ENCODE measurements around the gene AOPEP. TPM values are rescaled to one million over a fixed set of nuclear protein-coding genes. Genes with fewer than 3 reads are reported as not detected.
A peak's percentile ranks its signal among the peaks of the same experiment; 100 is the strongest.

Gene AOPEP
- total and polyA plus RNA-seq, 4 donors, result 29.0 to 121 (median 60.0) TPM

DNA sequence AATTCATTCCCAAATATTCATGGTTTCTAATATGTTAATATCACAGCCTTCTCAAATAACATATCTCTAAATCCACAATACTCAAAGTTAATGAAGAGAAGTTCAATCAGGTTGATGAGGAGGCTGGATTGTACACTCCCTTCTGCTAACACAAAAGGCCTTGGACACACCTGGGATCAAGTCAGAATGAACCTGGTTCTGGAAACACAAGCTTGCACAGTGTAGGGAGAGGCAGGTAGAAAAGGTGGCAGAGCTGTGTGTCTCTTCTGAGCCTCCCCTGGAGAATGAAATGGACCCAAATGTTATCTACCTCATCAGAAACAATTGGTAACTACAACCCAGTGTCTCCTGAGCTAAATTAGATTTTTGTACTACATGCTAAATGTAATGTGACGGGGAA, 46.5 kb upstream of the AOPEP start:
- TF ChIP-seq CTCF (IDR thresholded peaks at IDR 0.05; ENCODE audit: control extremely low read depth, extremely low read depth), result no peak
- no peaks in the 10 kb centered on the region for H3K9me3 ChIP-seq (ENCODE audit: control insufficient read depth in 4 of 4, insufficient read depth in 3 of 4, low read length in 3 of 4)
- H3K27me3 ChIP-seq (ENCODE audit: control insufficient read depth in 3 of 3, insufficient read depth in 3 of 3, low read length in 2 of 3), result no peaks in the 10 kb centered on the region
- H3K9ac ChIP-seq (ENCODE audit: insufficient read depth in 1 of 2, low read length in 2 of 2), result no peak overlapping the region
- DNase-seq (no peak), ATAC-seq (ENCODE audit: insufficient read depth, low FRiP score) (no peak)
- 96 to 100% methylated on average over 1 of the region's 1 CpG for WGBS, 2 donors
- H3K4me1 ChIP-seq (ENCODE audit: control insufficient read depth in 5 of 5, insufficient read depth in 5 of 5, low read length in 5 of 5), result peaks cover 0 to 33% (median 0%) of the 10 kb centered on the region in 5 donors
- H3K4me3 ChIP-seq, result no peak overlapping the region
- H3K36me3 ChIP-seq (ENCODE audit: control insufficient read depth in 4 of 4, insufficient read depth in 4 of 4, low read length in 4 of 4), result no peaks in the 10 kb centered on the region
- no peak overlapping the region for H3K27ac ChIP-seq (ENCODE audit: low read depth in 1 of 2, low read length in 1 of 2)

DNA sequence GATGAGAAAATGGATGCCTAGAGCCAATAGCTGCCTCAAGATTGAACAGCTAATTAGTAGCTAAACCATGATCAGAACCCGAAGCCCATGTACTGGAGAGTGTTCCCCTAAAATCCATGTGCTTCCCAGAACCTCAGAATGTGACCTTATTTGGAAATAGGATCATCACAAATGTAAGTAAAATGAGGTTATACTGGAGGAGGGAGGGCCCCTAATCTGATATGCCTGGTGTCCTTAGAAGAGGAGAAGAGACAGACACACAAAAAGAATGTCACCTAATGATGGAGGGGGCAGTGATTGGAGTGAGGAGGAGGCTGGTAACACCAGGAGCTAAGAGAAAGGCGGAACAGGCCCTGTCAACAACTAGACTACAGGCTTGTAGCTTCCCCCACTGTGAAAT, 45.9 kb upstream of the AOPEP start:
- DNase-seq, result no peak
- H3K9me3 ChIP-seq (ENCODE audit: control insufficient read depth in 4 of 4, insufficient read depth in 3 of 4, low read length in 3 of 4), result no peaks in the 10 kb centered on the region
- H3K4me1 ChIP-seq (ENCODE audit: control insufficient read depth in 5 of 5, insufficient read depth in 5 of 5, low read length in 5 of 5), result peaks cover 0 to 27% (median 0%) of the 10 kb centered on the region in 5 donors
- WGBS, 2 donors, result 82 to 90% methylated on average over 2 of the region's 2 CpGs
- no peak overlapping the region for H3K4me3 ChIP-seq
- no peak overlapping the region for H3K27ac ChIP-seq (ENCODE audit: low read depth in 1 of 2, low read length in 1 of 2)
- H3K36me3 ChIP-seq (ENCODE audit: control insufficient read depth in 4 of 4, insufficient read depth in 4 of 4, low read length in 4 of 4), result no peaks in the 10 kb centered on the region
- TF ChIP-seq CTCF (IDR thresholded peaks at IDR 0.05; ENCODE audit: control extremely low read depth, extremely low read depth), result no peak
- no peak for ATAC-seq (ENCODE audit: insufficient read depth, low FRiP score)
- H3K9ac ChIP-seq (ENCODE audit: insufficient read depth in 1 of 2, low read length in 2 of 2), result no peak overlapping the region
- no peaks in the 10 kb centered on the region for H3K27me3 ChIP-seq (ENCODE audit: control insufficient read depth in 3 of 3, insufficient read depth in 3 of 3, low read length in 2 of 3)

- TF ChIP-seq CTCF (IDR thresholded peaks at IDR 0.05; ENCODE audit: control extremely low read depth, extremely low read depth), result peak; percentile 66
- ATAC-seq (ENCODE audit: insufficient read depth, low FRiP score), result peak; percentile 97
- peaks cover 0 to 24% (median 0%) of the 10 kb centered on the region in 5 donors for H3K4me1 ChIP-seq (ENCODE audit: control insufficient read depth in 5 of 5, insufficient read depth in 5 of 5, low read length in 5 of 5)
- H3K27ac ChIP-seq (ENCODE audit: low read depth in 1 of 2, low read length in 1 of 2), result peak overlapping the region in 1 of 2 donors; percentile 25
- no peak overlapping the region for H3K9ac ChIP-seq (ENCODE audit: insufficient read depth in 1 of 2, low read length in 2 of 2)
- 14 to 25% methylated on average over 7 of the region's 7 CpGs for WGBS, 2 donors
- H3K27me3 ChIP-seq (ENCODE audit: control insufficient read depth in 3 of 3, insufficient read depth in 3 of 3, low read length in 2 of 3), result no peaks in the 10 kb centered on the region
- H3K9me3 ChIP-seq (ENCODE audit: control insufficient read depth in 4 of 4, insufficient read depth in 3 of 4, low read length in 3 of 4), result no peaks in the 10 kb centered on the region
- no peaks in the 10 kb centered on the region for H3K36me3 ChIP-seq (ENCODE audit: control insufficient read depth in 4 of 4, insufficient read depth in 4 of 4, low read length in 4 of 4)
- no peak overlapping the region for H3K4me3 ChIP-seq
- DNase-seq, result peak; percentile 75 to 88 (median 85)
Measured at GRCh38 chr9:94681508-94681907, 45.0 kb upstream of the AOPEP start.

DNA sequence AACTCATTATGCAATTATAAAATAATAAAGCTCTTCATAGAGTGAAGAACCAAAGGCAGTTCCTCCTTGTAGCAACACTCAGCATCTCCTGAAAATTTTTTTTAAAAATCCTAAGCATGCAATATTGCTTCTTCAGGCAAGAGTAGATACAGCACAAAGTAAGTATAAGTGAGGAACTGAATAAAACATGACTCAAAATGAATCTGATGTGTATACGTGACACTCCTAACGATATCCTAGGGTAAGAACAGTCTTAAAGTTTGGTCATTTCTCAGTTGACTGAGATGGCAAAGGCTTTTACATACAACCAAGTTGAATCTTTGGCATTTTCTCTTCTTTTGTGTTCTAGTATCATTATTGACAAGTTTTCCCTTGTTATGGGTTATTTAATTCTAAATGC, 41.1 kb upstream of the AOPEP start:
- ATAC-seq (ENCODE audit: insufficient read depth, low FRiP score), result no peak
- H3K27ac ChIP-seq (ENCODE audit: low read depth in 1 of 2, low read length in 1 of 2), result no peak overlapping the region
- WGBS, 2 donors, result 92 to 96% methylated on average over 2 of the region's 2 CpGs
- TF ChIP-seq CTCF (IDR thresholded peaks at IDR 0.05; ENCODE audit: control extremely low read depth, extremely low read depth), result no peak
- H3K36me3 ChIP-seq (ENCODE audit: control insufficient read depth in 4 of 4, insufficient read depth in 4 of 4, low read length in 4 of 4), result no peaks in the 10 kb centered on the region
- no peak overlapping the region for H3K9ac ChIP-seq (ENCODE audit: insufficient read depth in 1 of 2, low read length in 2 of 2)
- H3K4me1 ChIP-seq (ENCODE audit: control insufficient read depth in 5 of 5, insufficient read depth in 5 of 5, low read length in 5 of 5), result peaks cover 0 to 3% (median 2%) of the 10 kb centered on the region in 5 donors
- no peak overlapping the region for H3K4me3 ChIP-seq
- no peaks in the 10 kb centered on the region for H3K9me3 ChIP-seq (ENCODE audit: control insufficient read depth in 4 of 4, insufficient read depth in 3 of 4, low read length in 3 of 4)
- H3K27me3 ChIP-seq (ENCODE audit: control insufficient read depth in 3 of 3, insufficient read depth in 3 of 3, low read length in 2 of 3), result no peaks in the 10 kb centered on the region
- no peak for DNase-seq
